GM12891 (cell line): ENCODE results near the gene RRP36.

Source experiments
- POLR2A ChIP-seq: IDR thresholded peaks from 2 replicates; pipeline ENCODE4 v1.6.1; 2011; ENCODE audit warnings: low read depth, low read length, control low read depth
- POLR2AphosphoS5 ChIP-seq: IDR thresholded peaks from 2 replicates; pipeline ENCODE4 v1.6.1; 2011; ENCODE audit warnings: low read depth, low read length, control low read depth

DNA sequence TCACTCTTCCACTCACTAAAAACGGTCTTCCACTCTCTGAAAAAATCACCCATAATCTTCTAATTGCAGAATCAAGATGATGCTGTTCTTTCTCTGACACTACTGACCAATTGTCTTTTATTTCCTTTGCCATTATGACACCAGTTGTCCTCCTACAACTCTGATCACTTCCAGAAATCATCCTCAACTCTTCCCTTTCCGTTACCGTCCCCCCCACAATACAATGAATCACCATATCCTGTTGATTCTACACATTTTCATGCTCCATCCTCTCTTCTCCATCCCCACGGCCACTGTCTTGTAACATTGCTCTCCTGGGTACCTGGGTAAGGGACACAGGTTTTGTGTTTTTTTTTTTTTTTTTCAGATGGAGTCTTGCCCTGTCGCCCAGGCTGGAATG lies 39.6 kb upstream of the RRP36 start:
- no peak for TF ChIP-seq POLR2AphosphoS5
- no peak for TF ChIP-seq POLR2A
